HG03439 (cell line): ENCODE data around the gene ABCC3.

Experiments used
- ATAC-seq: cut with Tn5 transposase; IDR thresholded peaks from one replicate; pipeline ENCODE4 v1.9.1; 2021; ENCODE audit warnings: mild to moderate bottlenecking, moderate library complexity; ENCODE audit not compliant: unreplicated experiment

ABCC3 gene

DNA sequence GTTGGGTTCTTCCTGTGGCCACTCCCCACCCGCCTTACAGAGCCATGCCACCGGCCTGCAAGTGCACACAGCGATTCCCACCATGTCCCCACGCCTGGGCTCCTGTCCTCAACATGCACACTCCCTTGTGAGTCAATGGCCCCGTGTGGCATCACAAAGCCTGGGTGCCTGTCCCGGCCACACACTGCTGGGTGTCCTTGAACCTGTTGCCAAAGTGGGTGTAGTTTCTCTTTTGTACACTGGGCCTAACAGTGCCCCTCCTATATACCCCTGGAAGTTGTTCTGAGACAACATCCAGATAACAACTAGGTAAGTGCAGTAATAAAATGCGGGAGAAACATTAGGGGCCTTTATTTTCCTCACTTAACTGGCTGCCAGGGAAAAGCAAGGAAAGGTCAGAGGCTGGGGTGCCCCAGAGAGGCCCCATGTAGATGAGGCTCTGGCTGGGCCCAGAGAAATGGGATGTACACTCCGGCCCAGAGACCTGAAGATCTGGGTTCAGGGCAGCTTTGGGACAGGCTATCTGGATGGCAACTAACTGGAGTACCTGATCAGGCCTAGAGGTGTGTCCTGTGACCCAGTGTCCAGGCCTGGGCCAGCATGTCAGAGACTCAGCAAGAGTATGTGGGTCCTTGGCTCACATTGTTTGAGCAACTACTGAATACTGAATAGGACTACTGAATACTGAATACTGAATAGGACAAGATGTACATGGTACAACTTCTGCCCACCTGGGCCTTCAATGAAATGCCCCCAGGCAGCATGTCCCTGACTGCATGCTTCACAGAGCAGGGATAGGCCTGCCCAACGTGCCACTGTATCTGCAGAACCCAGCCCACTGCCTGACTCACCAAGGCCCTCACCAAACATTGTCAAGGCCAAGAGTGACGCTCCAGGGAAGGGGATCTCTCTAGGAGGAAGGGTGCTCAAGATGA lies 8.3 kb downstream of the ABCC3 start:
- no peak for ATAC-seq

DNA sequence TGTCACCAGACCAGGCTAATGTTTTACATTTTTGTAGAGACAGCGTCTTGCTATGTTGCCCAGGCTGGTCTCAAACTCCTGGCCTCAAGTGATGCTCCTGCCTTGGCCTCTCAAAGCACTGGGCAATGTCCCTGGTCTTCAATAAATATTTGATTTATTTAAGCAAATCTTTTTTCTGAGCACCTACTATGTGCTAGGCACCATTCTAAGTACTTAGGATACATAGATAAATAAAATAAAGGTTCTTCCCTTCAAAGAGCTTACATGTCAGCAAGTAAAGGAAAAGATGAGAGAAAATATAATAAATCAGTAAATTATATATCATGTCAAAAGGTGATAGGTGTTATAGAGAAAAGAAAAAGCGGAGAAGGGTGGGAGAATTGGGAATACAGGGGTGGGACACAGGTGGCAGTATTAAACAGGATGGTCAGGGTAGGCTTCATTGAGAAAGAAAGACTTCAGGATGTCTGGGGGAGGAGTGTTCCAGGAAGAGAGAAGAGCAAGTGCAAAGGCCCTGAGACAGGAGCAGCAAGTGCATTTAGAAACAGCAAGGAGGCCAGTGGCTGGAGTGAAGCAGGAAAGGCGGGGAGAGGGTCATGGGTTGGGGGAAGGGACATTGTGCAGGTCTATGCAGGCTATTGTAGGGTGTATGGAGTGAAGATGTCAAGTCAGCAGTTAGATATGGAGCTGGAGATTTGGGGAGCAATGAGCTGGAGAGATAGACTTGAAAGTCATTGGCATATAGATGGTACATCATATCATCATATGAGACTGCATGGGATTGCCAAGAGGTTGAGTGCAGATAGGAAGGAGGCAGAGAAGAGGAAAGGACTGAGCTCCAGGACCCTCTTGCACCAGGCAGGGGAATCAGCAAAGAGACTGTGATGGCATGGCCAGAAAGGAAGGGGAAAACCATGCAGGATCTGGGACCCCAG lies 11.3 kb downstream of the ABCC3 start:
- no peak for ATAC-seq

DNA sequence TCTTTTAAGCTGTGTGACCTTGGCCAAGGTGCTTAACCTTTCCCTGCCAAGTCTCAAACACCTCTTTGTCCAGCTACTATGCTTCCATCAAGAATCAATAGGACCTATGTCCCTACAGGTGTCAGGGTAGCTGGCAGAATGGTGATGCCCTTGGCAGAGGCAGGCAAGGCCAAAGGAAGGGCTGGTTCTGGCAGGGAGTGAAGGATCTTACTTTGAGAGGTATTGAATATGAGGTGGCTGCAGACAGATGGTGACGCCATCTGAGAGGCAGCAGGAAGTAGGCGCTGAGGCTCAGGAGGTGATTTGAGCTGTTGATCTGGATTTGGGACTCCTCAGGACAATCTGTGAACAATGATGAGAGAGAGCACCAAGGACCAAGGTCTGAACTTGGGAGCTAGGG lies 12.5 kb downstream of the ABCC3 start:
- ATAC-seq, result no peak

DNA sequence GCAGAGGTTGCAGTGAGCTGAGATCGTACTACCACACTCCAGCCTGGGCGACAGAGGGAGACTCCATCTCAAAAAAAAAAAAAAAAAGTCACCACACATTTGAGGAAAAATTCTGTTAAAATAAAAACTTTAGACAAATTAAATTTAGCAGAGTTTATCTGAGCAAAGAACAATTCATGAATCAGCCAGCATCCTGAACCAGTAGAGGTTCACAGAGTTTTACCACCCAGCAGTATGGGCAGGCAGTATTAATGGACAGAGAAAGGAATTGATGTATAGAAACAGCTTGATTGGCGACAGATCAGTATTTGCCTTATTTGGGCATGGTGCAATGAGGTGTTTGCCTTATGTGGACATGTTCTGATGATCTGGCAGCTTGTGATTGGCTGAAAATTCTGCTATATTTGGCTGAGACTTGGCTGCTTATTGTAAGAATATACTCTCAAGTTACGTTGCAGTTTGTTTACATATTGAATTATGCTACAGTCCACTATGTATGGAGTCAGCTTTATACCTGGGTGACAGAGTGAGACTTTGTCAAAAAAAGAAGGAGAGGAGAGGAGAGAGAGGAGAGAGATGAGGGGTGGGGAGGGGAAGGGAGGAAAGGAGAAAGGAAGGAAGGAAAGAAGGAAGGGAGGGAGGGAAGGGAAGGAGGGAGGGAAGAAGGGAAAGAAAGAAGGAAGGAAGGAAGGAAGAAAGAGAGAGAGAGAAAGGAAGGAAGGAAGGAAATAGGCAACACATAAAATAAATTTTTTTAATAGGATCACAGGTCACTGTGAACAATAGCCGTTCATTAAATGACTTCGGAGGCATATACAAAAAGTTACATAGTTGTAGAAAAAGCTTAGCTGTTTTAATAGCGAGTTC lies 14.6 kb downstream of the ABCC3 start:
- ATAC-seq, result no peak

DNA sequence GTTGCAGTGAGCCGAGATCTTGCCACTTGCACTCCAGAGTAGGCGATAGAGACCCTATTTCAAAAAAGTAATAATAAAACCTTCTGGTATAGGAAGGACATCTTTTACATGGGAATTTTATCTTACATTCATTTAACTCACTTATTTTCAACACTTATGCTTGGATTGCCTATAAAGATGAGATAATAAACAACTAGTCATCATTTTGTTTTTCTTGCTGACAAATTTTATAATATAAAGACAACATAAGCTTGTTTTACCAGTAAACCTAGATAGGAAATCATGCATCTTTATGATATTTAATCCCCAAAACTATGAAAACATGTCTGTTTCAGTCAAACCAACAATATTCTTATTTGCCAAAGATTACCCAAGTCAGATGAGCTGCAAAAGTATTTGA lies 17.0 kb downstream of the ABCC3 start:
- ATAC-seq, result no peak

DNA sequence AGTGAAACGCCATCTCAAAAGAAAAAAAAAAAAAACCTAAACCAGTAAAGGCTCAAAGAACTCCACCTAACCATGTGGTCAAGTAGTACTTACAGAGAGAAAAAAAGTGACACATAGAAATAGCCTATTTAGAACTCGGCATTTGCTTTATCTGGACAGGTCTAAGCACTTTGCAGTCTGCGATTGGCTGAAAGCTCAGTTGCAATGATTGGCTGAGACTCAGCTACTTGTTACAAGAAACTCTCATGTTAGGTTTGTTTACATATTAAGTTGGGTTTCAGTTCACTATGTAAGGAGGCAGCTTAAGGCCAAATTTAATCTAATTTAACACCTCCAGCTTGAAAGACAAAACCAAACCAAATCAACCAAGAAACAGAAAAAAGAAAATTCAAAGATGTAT lies 19.1 kb downstream of the ABCC3 start:
- no peak for ATAC-seq

DNA sequence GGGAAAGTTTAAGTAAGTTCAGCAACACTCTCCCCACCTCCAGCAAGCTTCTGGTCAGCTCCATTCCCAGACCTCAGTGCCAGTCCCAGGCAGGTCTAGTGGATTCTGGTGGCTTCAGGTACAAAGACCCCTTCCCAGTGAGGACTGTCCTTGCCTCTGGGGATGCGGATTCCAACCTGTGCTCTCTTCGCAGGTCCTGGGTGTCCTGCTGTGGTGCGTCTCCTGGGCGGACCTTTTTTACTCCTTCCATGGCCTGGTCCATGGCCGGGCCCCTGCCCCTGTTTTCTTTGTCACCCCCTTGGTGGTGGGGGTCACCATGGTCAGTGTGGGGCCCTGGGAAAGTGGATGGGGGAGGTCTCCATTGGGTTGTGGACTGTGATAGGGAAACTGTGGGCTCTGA lies 21.8 kb downstream of the ABCC3 start:
- ATAC-seq, result no peak

DNA sequence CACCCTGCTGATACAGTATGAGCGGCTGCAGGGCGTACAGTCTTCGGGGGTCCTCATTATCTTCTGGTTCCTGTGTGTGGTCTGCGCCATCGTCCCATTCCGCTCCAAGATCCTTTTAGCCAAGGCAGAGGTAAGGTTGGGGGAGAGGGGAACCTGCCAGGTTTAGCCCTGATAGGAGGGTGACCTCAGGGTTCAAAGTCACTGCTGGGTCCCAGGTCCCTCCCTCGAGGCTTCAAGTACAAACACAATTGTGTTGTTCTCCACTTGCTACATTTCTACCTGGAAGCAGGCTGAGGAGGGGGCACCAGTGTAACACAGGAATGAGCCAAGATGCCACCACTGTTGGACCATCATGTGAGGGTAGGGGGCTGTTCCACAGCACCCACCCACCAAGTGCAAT lies 22.4 kb downstream of the ABCC3 start:
- no peak for ATAC-seq

DNA sequence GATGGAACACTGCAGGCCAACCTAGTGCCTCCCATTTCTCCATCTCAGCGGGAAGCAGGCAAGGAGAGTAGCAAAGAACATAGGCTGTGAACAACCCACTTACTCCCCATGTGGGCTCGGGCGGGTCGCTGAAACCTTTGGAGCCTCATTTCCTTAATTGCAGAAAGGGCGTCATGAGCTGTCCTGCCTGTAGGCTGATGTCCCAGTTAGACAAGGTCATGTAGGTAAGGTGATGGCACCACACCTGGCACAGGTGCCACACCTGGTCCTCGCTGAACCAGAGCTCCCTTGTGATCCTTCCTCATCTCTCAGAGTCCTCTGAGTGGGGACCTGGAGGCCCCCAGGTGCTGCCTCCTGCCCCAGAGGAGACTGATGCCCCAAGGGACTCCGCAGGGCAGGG lies 22.9 kb downstream of the ABCC3 start:
- no peak for ATAC-seq

DNA sequence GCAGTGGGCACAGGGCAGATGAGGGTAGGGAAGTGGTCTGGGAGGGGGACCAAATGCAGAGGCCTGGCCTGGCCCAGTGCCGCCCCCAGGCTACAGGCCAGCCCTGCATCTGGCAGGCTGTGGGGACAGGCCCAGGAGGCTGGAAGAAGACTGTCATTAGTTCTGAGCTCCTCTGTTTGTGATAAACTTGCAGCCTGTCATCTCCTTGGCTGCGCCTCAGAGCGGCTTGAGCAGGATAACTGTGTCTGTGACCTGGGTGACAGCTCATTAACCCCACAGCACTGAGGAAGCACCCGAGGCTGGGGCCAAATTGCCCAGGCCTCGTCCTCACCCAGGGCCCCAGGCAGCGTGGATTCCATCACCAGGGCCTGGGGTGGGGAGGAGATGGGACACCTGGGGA lies 23.9 kb downstream of the ABCC3 start:
- ATAC-seq, result no peak

DNA sequence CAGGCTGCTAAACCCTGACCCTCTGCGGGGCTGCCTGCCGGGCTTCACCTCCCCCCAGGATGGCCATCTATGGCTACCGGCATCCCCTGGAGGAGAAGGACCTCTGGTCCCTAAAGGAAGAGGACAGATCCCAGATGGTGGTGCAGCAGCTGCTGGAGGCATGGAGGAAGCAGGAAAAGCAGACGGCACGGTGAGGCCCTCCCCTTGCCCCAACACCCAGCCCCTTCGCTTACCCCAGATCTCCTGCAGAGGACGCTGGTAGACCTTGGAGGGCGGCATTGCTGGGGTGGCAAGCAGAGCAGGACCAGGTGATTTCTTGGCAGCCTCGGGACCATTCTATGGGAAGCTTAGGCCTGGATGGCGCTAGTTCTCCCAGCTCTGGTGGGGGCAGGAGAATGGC lies 24.5 kb downstream of the ABCC3 start:
- ATAC-seq, result no peak

DNA sequence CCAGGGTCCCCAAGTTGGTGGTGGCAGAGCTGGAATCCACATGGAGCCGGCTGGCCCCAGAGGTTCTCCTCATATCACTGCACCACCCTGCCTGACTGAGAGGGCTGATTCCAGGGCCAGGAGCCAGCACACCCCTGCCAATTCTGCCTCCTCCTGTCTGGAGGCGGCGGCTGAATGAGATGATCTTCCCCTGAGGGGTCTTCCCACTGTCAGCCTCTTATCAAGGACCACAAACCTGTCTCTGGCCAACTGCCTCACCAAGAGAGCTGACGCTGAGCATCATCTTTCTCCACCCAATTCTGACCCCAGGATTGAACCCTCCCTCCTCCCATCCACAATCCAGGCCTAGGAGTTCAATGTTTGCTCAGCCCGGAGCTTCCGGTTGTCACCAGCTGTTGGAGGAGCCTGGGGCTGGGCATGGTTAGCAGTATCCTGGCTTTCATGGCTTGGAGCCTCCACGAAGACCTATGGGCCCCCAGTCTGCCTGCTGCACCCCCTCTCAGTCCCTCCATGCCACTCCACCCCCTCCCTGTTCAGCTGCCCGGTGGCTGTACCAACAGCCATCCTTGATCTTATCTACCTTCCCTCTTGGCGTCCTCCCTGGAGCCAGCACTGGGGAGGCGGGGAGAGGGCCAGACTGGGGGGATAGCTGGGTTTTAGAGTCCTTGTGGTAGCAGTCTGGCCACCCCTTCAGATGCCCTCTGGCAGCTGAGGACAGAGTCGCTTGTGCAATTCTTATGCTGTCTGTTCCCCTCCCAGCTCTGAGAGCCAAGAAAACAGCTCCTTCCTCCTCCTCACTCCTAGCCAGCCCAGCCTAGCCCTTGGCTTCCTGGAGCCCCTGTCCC lies 25.6 kb downstream of the ABCC3 start:
- no peak for ATAC-seq

DNA sequence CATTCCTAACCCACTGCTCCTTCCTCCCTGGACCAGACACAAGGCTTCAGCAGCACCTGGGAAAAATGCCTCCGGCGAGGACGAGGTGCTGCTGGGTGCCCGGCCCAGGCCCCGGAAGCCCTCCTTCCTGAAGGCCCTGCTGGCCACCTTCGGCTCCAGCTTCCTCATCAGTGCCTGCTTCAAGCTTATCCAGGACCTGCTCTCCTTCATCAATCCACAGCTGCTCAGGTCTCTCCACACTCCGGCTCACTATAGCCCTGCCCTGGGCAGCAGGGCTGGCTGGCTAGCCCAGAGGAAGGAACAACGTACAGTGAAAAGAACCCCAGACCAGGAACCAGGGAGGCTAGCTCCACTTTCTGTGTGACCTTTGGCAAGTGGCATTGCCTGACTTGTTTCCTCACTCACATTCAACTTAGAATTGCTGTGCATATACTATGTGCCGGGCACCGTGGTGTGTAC lies 26.2 kb downstream of the ABCC3 start:
- no peak for ATAC-seq

DNA sequence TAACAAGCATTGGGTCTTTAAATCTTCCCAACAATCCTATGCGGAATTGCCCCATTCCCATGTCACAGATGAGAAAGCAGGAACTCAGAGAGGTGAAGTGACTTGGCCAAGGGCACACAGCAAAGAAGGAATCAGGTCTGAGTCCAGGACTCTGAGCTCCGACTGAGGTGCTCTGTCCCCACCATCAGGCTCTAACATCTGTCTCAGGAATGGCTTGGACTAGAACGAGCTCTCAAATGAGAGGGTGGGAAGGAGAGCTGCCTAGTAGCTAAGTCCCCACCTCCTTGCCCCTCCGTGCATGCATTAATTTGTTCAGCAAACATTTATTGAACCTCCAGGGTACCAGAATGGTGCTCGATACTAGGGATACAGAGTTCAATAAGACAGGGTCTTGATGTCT lies 26.7 kb downstream of the ABCC3 start:
- no peak for ATAC-seq

DNA sequence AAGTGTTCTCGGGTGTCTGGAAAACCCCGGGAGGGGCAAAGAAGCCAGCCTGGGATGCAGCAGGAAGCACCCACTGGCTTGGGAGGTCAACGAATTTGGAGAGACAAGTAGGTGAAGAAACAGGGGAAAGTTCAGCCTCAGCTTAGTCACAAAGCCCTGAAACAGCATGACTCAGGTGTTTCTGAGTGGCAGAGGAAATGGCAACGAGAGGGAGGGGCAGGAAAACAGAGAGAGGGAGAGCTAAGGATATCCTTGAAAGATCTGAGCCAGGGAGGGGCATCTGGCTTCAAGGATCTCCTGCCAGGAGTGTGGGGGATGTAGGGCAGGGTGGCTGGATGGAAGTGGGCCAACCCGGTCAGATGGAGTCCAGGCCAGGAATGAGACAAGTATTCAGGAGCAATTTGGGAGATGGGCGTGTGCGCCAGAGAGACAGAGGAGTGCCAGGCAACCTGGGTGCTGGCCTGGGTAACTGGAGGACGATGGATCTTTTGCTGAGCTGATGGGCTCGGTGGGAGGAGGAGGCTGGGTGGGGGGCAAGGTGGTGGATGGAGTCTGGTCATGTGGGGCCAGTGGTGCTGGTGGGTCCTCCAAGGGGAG lies 27.2 kb downstream of the ABCC3 start:
- ATAC-seq, result no peak

DNA sequence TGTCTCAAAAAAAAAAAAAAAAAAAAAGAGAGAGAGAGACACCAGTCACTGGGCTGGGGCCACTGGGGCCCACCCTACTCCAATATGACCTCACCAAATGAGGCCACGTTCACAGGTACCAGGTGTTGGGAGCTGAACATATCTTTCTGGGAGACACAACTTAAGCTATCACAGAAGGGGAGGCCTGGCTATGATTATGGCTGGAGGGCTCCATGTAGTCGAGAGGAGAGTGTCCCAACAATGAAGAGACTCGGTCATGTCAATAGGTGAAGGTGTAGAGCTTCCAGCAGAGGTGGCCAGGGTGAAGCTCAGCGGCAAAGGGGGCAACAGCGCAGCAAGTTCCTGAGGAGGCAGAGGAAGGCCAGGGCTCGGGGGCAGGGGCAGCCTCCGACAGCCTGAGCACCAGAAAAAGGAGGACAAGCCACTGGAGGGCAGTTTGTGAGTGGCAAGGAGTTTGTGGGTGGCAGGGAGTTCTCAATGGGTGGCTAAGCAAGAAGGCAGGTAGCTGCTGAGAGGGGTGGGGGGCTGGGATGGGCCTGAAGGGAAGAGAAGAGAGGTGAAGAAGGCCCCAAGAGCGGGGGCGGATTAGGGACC lies 28.0 kb downstream of the ABCC3 start:
- no peak for ATAC-seq

DNA sequence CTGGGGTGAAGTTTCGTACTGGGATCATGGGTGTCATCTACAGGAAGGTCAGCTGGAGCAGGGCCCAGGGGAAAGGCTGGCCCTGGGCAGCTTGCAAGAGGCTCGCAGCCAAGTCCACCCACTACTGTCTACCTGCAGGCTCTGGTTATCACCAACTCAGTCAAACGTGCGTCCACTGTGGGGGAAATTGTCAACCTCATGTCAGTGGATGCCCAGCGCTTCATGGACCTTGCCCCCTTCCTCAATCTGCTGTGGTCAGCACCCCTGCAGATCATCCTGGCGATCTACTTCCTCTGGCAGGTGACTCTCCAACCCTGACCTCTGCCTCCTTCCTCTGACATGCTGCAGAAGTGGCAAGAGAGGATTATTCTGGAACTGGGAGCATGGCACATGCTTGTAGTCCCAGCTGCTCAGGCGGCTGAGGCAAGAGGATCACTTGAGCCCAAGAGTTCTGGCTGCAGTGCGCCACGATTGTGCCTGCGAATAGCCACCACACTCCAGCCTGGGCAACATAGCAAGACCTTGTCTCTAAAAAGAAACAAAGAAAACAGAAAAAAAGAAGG lies 29.2 kb downstream of the ABCC3 start:
- ATAC-seq, result no peak

DNA sequence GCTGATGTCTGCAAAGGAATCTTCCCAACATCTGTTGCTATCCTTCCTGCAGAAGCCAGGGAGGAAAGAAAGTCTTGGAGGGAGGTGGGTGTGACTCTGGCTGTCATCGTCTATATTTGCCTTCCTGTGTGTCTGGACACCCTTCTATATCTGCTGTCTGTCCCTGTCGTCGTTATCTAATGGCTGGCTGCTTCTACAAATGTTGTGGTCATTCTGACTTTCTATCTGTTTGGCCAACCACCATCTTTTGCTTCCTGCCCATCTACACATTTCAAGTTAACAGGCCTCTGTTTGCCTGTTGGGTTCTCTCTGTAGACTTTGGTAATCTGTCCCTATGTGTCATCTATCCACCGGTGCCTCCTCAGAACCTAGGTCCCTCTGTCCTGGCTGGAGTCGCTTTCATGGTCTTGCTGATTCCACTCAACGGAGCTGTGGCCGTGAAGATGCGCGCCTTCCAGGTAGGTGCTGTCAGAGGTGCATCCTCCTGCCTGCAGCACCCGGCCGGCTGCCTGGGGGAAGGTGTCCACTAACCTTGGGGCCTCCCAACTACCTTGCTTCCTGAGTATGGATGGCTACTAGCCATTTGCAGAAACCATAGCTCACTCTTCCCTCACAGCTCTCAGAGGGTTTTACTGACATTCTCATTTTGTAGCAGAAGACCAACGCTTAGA lies 30.2 kb downstream of the ABCC3 start:
- no peak for ATAC-seq
